GM12865 (cell line): ENCODE results near the gene OTOS.

Experiments
- DNase-seq: peaks from one replicate; pipeline ENCODE4 v3.0.0; 2010; ENCODE audit warnings: low read depth
- H3K4me3 ChIP-seq: 2 replicates; pipeline ENCODE4 v1.5.1; 2011; ENCODE audit warnings: mild to moderate bottlenecking, low read depth, low read length, control low read depth
- CTCF ChIP-seq: IDR thresholded peaks from 2 replicates; pipeline ENCODE4 v1.5.1; 2011; ENCODE audit warnings: low read length, control low read depth, low read depth, inconsistent platforms; ENCODE audit not compliant: insufficient read depth; ENCODE audit errors: missing control alignments

OTOS gene

GRCh38 chr2:240142256-240142775, 1.9 kb upstream of the OTOS start:
- no peak overlapping the region for H3K4me3 ChIP-seq
- no peak for DNase-seq
- no peak for TF ChIP-seq CTCF

- no peak for TF ChIP-seq CTCF
- no peak for DNase-seq
- H3K4me3 ChIP-seq = no peak overlapping the region
Measured at GRCh38 chr2:240141736-240142135, 1.3 kb upstream of the OTOS start.

- no peak for TF ChIP-seq CTCF
- no peak for DNase-seq
- H3K4me3 ChIP-seq = no peak overlapping the region
Measured at GRCh38 chr2:240140920-240141319, 462 bp upstream of the OTOS start.

GRCh38 chr2:240139666-240140393, 628 bp downstream of the OTOS start:
- H3K4me3 ChIP-seq = no peak overlapping the region
- TF ChIP-seq CTCF = no peak
- no peak for DNase-seq

- H3K4me3 ChIP-seq = no peak overlapping the region
- DNase-seq = no peak
- TF ChIP-seq CTCF = no peak
Measured at GRCh38 chr2:240139011-240139441, 1.4 kb downstream of the OTOS start.

GRCh38 chr2:240138254-240138984, 2.0 kb downstream of the OTOS start:
- TF ChIP-seq CTCF = no peak
- no peak for DNase-seq
- H3K4me3 ChIP-seq = no peak overlapping the region
